Smooth muscle cell (in vitro differentiated cells): ENCODE measurements around the gene UMODL1. TPM values are rescaled to one million over a fixed set of nuclear protein-coding genes. Genes with fewer than 3 reads are reported as not detected.

Experiments used
- DNase-seq: peaks from one replicate; lab custom pipeline; 2025; ENCODE audit not compliant: unreplicated experiment; lab: John Stamatoyannopoulos, UW
- H2AFZ ChIP-seq: fragments of 200-600 bp; sonication (generic); 2 replicates; pipeline ENCODE4 v1.6.0; 2016; ENCODE audit warnings: antibody characterized with exemption, low read depth, mild to moderate bottlenecking
- H3F3A ChIP-seq: fragments of 200-600 bp; sonication (generic); 2 replicates; pipeline ENCODE4 v1.6.0; 2017; ENCODE audit warnings: antibody characterized with exemption, low read depth
- H3K27ac ChIP-seq: fragments of 200-600 bp; sonication (generic); 2 replicates; pipeline ENCODE4 v1.5.1; 2016; ENCODE audit warnings: low read depth, mild to moderate bottlenecking
- H3K27me3 ChIP-seq: fragments of 200-600 bp; sonication (generic); 2 replicates; pipeline ENCODE4 v1.6.1; 2016; ENCODE audit warnings: low read depth, mild to moderate bottlenecking
- H3K36me3 ChIP-seq: fragments of 200-600 bp; sonication (generic); 2 replicates; pipeline ENCODE4 v1.5.1; 2016; ENCODE audit warnings: low read depth
- H3K4me1 ChIP-seq: fragments of 200-600 bp; sonication (generic); 2 replicates; pipeline ENCODE4 v1.5.1; 2016; ENCODE audit warnings: low read depth
- H3K4me2 ChIP-seq: fragments of 200-600 bp; sonication (generic); 2 replicates; pipeline ENCODE4 v1.6.0; 2016; ENCODE audit warnings: mild to moderate bottlenecking
- H3K4me3 ChIP-seq: fragments of 200-600 bp; sonication (generic); 2 replicates; pipeline ENCODE4 v1.5.1; 2016; ENCODE audit warnings: mild to moderate bottlenecking
- H3K79me2 ChIP-seq: fragments of 200-600 bp; sonication (generic); 2 replicates; pipeline ENCODE4 v1.6.0; 2016; ENCODE audit warnings: low read depth, mild to moderate bottlenecking
- H3K9ac ChIP-seq: fragments of 200-600 bp; sonication (generic); 2 replicates; pipeline ENCODE4 v1.6.0; 2016; ENCODE audit warnings: low read depth
- H3K9me3 ChIP-seq: fragments of 200-600 bp; sonication (generic); replicated peaks from 2 replicates; pipeline ENCODE4 v1.5.1; 2016; ENCODE audit warnings: low read depth
- H4K20me1 ChIP-seq: fragments of 200-600 bp; sonication (generic); 2 replicates; pipeline ENCODE4 v1.6.0; 2016; ENCODE audit warnings: low read depth
- WGBS: methylation state at CpG from one replicate; pipeline ENCODE4 v1.1.7; 2016; ENCODE audit warnings: low lambda C conversion rate; 5-methylcytosine and 5-hydroxymethylcytosine counted together
- polyA plus RNA-seq: library from polyadenylated mRNA; unstranded; fragments of >200 nt; fragmentation: Nextera tagmentation; extraction: Ambion mirVana; gene quantifications from 2 replicates; pipeline ENCODE4 v1.2.1, GENCODE V29; 2016
- total RNA-seq: library from RNA; depleted of rRNA; stranded (reverse); fragments of >200 nt; gene quantifications from 2 replicates; pipeline ENCODE4 v1.2.3, GENCODE V29; 2014
- TF ChIP-seq, protein P1 (sequence below): fragments of 200-600 bp; sonication (generic); IDR thresholded peaks from 2 replicates; pipeline ENCODE4 v1.5.1; 2017; ENCODE audit warnings: borderline replicate concordance, mild to moderate bottlenecking, antibody characterized with exemption; ENCODE audit not compliant: insufficient read depth, poor library complexity, severe bottlenecking

Gene UMODL1
- total and polyA plus RNA-seq, 2 experiments from 2014 or later: 0.14 TPM; not detected in 1

DNA sequence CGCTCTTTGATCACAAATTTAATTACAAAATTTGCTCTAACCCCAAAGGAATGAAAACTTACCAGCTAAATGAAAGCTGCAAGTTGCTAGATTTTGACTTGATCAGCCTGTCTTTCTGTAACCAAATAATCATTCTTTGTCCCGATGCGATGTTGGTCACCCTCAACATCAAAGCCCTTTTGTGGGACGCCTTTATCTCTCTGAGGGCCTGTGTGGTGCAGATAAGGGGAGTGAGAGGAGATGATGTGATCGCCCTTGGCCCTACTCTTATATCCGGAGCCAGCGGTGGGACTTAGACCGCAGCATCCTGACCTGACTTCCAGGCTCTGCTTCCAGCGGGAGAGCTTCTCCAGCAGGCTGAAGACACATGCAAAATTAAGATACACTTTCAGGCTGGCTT, 19.3 kb upstream of the UMODL1 start:
- no peak overlapping the region for H2AFZ ChIP-seq
- 47% methylated on average over 9 of the region's 9 CpGs for WGBS
- DNase-seq: no peak
- H3K4me3 ChIP-seq: no peak overlapping the region
- no peaks in the 10 kb centered on the region for H3K27me3 ChIP-seq
- H3K36me3 ChIP-seq: no peaks in the 10 kb centered on the region
- H3K79me2 ChIP-seq: no peaks in the 10 kb centered on the region
- no peaks in the 10 kb centered on the region for H3K9me3 ChIP-seq
- peaks cover 3% of the 10 kb centered on the region for H3K4me1 ChIP-seq
- H3F3A ChIP-seq: no peaks in the 10 kb centered on the region
- TF ChIP-seq, protein P1, sequence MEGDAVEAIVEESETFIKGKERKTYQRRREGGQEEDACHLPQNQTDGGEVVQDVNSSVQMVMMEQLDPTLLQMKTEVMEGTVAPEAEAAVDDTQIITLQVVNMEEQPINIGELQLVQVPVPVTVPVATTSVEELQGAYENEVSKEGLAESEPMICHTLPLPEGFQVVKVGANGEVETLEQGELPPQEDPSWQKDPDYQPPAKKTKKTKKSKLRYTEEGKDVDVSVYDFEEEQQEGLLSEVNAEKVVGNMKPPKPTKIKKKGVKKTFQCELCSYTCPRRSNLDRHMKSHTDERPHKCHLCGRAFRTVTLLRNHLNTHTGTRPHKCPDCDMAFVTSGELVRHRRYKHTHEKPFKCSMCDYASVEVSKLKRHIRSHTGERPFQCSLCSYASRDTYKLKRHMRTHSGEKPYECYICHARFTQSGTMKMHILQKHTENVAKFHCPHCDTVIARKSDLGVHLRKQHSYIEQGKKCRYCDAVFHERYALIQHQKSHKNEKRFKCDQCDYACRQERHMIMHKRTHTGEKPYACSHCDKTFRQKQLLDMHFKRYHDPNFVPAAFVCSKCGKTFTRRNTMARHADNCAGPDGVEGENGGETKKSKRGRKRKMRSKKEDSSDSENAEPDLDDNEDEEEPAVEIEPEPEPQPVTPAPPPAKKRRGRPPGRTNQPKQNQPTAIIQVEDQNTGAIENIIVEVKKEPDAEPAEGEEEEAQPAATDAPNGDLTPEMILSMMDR: no peak
- peak overlapping the region; percentile 8 for H3K4me2 ChIP-seq
- H3K27ac ChIP-seq: peak overlapping the region; percentile 17
- no peak overlapping the region for H3K9ac ChIP-seq
- no peaks in the 10 kb centered on the region for H4K20me1 ChIP-seq

DNA sequence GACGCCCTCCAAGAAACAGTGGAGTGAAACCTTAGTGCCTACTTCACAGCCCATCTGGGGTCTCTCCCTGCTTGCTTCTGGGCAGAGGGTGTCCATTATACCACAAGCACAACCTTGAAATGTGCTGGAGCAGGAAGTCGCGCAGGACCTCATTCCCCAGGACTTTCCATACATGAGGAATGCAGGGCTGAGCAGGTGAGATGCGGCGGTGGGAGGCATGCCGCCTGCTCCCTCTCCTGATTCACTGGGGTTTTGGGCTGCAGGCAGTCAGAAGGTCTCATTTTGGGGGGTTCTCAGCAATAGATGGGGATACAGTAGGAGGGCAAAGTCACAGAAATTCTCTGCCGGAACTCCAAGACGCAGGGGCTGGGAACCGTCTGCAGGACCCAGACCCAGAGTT, 15.7 kb upstream of the UMODL1 start:
- no peak for DNase-seq
- Histone ChIP-seq H3K9me3 (no peaks in the 10 kb centered on the region), H2AFZ (no peak overlapping the region), H3K79me2 (no peaks in the 10 kb centered on the region), H3K4me1 (peaks cover 9% of the 10 kb centered on the region), H4K20me1 (no peaks in the 10 kb centered on the region), H3K27ac (no peak overlapping the region), H3K4me2 (no peak overlapping the region), H3F3A (no peaks in the 10 kb centered on the region), H3K9ac (no peak overlapping the region), H3K4me3 (no peak overlapping the region), H3K36me3 (no peaks in the 10 kb centered on the region), H3K27me3 (no peaks in the 10 kb centered on the region)
- 92% methylated on average over 9 of the region's 9 CpGs for WGBS
- TF ChIP-seq, protein P1: no peak

DNA sequence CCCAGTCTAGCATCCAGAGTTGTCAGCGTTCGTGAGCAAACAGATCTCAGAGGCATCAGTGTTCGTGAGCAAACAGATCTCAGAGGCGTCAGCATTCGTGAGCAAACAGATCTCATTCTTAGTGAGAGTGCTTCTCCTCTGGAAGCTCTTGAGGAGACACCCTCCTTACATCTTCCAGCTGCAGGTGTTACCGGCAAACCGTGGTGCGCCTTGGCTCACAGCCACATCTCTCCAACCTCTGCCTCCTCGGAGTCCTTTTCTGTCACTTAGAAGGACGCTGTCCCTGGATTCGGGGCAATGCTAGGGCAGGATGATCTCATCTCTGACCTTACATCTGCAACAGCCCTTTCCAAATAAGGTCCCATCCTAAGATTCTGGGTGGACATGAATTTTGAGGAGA, 14.6 kb upstream of the UMODL1 start:
- TF ChIP-seq, protein P1: no peak
- peaks cover 9% of the 10 kb centered on the region for H3K4me1 ChIP-seq
- no peaks in the 10 kb centered on the region for H3K27me3 ChIP-seq
- no peaks in the 10 kb centered on the region for H3F3A ChIP-seq
- H3K36me3 ChIP-seq: no peaks in the 10 kb centered on the region
- 72% methylated on average over 11 of the region's 11 CpGs for WGBS
- no peak overlapping the region for H3K4me3 ChIP-seq
- H3K9ac ChIP-seq: peak overlapping the region; percentile 46
- no peak for DNase-seq
- H3K9me3 ChIP-seq: no peaks in the 10 kb centered on the region
- no peaks in the 10 kb centered on the region for H4K20me1 ChIP-seq
- H3K79me2 ChIP-seq: no peaks in the 10 kb centered on the region
- H2AFZ ChIP-seq: no peak overlapping the region
- peak overlapping the region; percentile 53 for H3K4me2 ChIP-seq
- peak overlapping the region; percentile 86 for H3K27ac ChIP-seq

DNA sequence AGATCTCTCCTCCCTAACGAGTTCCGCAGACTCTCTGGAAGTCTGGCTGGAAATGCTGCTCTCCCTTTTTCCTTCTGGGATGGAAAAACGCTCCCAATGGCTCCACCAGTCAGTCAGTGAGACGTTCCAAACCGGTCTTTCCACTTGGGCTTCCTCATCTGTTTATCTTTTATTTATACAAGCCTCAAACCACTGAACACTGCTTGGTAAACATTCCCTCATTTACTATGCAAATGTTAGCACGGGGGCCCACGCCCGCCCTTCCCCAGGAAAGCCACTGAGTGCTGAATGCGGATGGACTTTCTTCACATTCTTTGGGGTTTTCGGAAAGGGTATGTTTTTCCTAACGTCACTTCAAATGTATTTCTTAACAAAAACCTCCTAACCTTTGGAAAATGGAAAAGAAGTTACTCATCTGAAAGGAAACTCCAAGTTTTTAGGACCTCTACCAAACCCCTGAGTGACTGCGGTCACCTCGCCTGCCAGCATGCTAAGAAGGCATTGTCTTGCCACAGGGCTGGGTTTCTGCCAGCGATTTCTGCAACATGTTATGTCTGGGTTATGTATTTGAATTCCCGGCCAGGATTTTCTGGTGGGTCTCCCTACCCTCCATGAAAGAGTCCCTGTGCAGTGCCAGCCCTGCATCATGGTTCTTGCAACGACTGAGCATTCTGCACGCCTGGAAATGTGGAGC, 14.0 kb upstream of the UMODL1 start:
- peak overlapping the region; percentile 46 for H3K9ac ChIP-seq
- no peaks in the 10 kb centered on the region for H3F3A ChIP-seq
- peak overlapping the region; percentile 43 for H2AFZ ChIP-seq
- no peaks in the 10 kb centered on the region for H3K79me2 ChIP-seq
- H3K27me3 ChIP-seq: no peaks in the 10 kb centered on the region
- peak overlapping the region; percentile 86 for H3K27ac ChIP-seq
- H3K4me3 ChIP-seq: no peak overlapping the region
- H3K4me2 ChIP-seq: peak overlapping the region; percentile 53
- H4K20me1 ChIP-seq: no peaks in the 10 kb centered on the region
- WGBS: 28% methylated on average over 17 of the region's 17 CpGs
- no peaks in the 10 kb centered on the region for H3K9me3 ChIP-seq
- peaks cover 9% of the 10 kb centered on the region for H3K4me1 ChIP-seq
- TF ChIP-seq, protein P1: no peak
- no peak for DNase-seq
- H3K36me3 ChIP-seq: no peaks in the 10 kb centered on the region
